Right atrium auricular region (tissue), 2 donors: ENCODE measurements around the gene CD276. TPM values are rescaled to one million over a fixed set of nuclear protein-coding genes. Genes with fewer than 3 reads are reported as not detected.
"Not testable (repeated sequence)": the region's sequence is repeated elsewhere in the genome, so short reads cannot be mapped to it uniquely, and the experiment has no call there.

Experiments
- DNase-seq: peaks from one replicate; pipeline ENCODE4 v3.0.0-alpha.2; 2019; ENCODE audit warnings: low spot score
- H3K27ac ChIP-seq, 2 donors: fragments of 200-600 bp; sonication (generic); 1 replicate in 1 of 2; 2 replicates in 1 of 2; pipeline ENCODE4 v1.5.1; 2016 to 2019
- H3K27me3 ChIP-seq, 2 donors: fragments of 200-600 bp; sonication (generic); one replicate each; pipeline versions ENCODE4 v1.5.1 to v1.6.0; 2017 to 2019
- H3K36me3 ChIP-seq: fragments of 200-600 bp; sonication (generic); one replicate; pipeline ENCODE4 v1.5.1; 2016
- H3K4me1 ChIP-seq, 2 donors: fragments of 200-600 bp; sonication (generic); one replicate each; pipeline versions ENCODE4 v1.5.1 to v1.6.0; 2017 to 2019
- H3K4me3 ChIP-seq, 2 donors: fragments of 200-600 bp; sonication (generic); 1 replicate in 1 of 2; 2 replicates in 1 of 2; pipeline ENCODE4 v1.5.1; 2017 to 2019; ENCODE audit warnings: mild to moderate bottlenecking in 1 of 2, moderate library complexity in 1 of 2
- H3K9me3 ChIP-seq, 2 donors: fragments of 200-600 bp; sonication (generic); one replicate each; pipeline ENCODE4 v1.5.1; 2019
- total RNA-seq, 2 donors: library from RNA; depleted of rRNA; stranded (reverse); fragments of >200 nt; gene quantifications; one replicate each; pipeline ENCODE4 v1.1.0, GENCODE V29; 2016
- TF ChIP-seq, protein P1 (sequence below), 2 donors: fragments of 200-600 bp; sonication (generic); IDR thresholded peaks; one replicate each; pipeline ENCODE4 v1.5.1; 2019; ENCODE audit warnings: antibody characterized with exemption in 2 of 2

The CD276 gene
- total RNA-seq, 2 donors from 2014 or later = 31.2 to 60.4 TPM

GRCh38 chr15:73700041-73700842, 16.1 kb downstream of the CD276 start:
- no peak overlapping the region for H3K27ac ChIP-seq

GRCh38 chr15:73702311-73703239, 18.4 kb downstream of the CD276 start:
- Histone ChIP-seq H3K4me1 (peaks cover 0 to 15% of the 10 kb centered on the region in 2 donors), H3K36me3 (peaks cover 22% of the 10 kb centered on the region)
- DNase-seq, H3K27ac ChIP-seq, H3K4me3 ChIP-seq, H3K9me3 ChIP-seq, H3K27me3 ChIP-seq: not testable (repeated sequence)

More at GRCh38 chr15:73700041-73700842, 16.1 kb downstream of the CD276 start:
- Histone ChIP-seq H3K4me1 (peaks cover 0 to 37% of the 10 kb centered on the region in 2 donors), H3K27me3 (no peaks in the 10 kb centered on the region), H3K9me3 (no peaks in the 10 kb centered on the region), H3K4me3 (no peak overlapping the region), H3K36me3 (peaks cover 11% of the 10 kb centered on the region)
- TF ChIP-seq, protein P1, sequence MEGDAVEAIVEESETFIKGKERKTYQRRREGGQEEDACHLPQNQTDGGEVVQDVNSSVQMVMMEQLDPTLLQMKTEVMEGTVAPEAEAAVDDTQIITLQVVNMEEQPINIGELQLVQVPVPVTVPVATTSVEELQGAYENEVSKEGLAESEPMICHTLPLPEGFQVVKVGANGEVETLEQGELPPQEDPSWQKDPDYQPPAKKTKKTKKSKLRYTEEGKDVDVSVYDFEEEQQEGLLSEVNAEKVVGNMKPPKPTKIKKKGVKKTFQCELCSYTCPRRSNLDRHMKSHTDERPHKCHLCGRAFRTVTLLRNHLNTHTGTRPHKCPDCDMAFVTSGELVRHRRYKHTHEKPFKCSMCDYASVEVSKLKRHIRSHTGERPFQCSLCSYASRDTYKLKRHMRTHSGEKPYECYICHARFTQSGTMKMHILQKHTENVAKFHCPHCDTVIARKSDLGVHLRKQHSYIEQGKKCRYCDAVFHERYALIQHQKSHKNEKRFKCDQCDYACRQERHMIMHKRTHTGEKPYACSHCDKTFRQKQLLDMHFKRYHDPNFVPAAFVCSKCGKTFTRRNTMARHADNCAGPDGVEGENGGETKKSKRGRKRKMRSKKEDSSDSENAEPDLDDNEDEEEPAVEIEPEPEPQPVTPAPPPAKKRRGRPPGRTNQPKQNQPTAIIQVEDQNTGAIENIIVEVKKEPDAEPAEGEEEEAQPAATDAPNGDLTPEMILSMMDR (IDR thresholded peaks at IDR 0.05) = peak; percentile 80 to 94
- peak; percentile 84 for DNase-seq

DNA sequence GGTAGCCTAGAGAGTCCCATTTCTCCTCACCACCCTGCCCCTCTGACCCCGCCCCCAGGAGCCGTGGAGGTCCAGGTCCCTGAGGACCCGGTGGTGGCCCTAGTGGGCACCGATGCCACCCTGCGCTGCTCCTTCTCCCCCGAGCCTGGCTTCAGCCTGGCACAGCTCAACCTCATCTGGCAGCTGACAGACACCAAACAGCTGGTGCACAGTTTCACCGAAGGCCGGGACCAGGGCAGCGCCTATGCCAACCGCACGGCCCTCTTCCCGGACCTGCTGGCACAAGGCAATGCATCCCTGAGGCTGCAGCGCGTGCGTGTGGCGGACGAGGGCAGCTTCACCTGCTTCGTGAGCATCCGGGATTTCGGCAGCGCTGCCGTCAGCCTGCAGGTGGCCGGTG, 19.4 kb downstream of the CD276 start:
- H3K4me1 ChIP-seq, H3K4me3 ChIP-seq, DNase-seq, H3K9me3 ChIP-seq, H3K27ac ChIP-seq, H3K27me3 ChIP-seq: not testable (repeated sequence)
- peaks cover 30% of the 10 kb centered on the region for H3K36me3 ChIP-seq

DNA sequence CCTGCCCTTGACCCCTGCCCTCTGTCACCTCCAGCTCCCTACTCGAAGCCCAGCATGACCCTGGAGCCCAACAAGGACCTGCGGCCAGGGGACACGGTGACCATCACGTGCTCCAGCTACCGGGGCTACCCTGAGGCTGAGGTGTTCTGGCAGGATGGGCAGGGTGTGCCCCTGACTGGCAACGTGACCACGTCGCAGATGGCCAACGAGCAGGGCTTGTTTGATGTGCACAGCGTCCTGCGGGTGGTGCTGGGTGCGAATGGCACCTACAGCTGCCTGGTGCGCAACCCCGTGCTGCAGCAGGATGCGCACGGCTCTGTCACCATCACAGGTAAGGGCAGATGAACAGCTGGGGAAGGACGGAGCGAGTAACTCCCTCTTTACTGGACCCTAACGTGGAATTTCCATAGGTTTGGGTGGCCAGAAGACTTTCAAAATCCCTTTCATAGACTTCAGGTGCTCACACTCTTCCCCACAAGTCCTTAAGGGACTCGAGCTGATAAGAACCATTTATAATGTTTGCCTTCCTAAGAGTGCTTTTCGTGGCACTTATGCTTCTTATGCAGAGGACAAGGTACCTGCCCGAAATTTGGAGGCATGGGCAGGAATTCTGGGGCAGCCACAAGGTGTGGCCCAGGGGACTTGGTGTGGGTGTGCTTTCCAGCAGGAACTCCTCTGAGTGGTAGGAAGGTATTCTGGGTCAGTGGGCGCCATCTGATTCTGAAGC, 20.1 kb downstream of the CD276 start:
- not testable (repeated sequence) for H3K9me3 ChIP-seq, DNase-seq, H3K27me3 ChIP-seq, H3K27ac ChIP-seq, H3K4me1 ChIP-seq, H3K4me3 ChIP-seq
- peaks cover 36% of the 10 kb centered on the region for H3K36me3 ChIP-seq

- Histone ChIP-seq H3K27ac (no peak overlapping the region), H3K27me3 (no peaks in the 10 kb centered on the region), H3K36me3 (peaks cover 36% of the 10 kb centered on the region), H3K4me1 (no peaks in the 10 kb centered on the region), H3K4me3 (no peak overlapping the region), H3K9me3 (no peaks in the 10 kb centered on the region)
- no peak for DNase-seq
- TF ChIP-seq, protein P1 (IDR thresholded peaks at IDR 0.05) = peak; percentile 72 to 89
Observed at GRCh38 chr15:73704869-73705645, 20.9 kb downstream of the CD276 start.

GRCh38 chr15:73708691-73709090, 24.5 kb downstream of the CD276 start:
- DNase-seq = no peak
- H3K27ac ChIP-seq = no peak overlapping the region
- H3K36me3 ChIP-seq = peaks cover 55% of the 10 kb centered on the region

More at GRCh38 chr15:73708691-73709090, 24.5 kb downstream of the CD276 start:
- no peaks in the 10 kb centered on the region for H3K27me3 ChIP-seq
- no peaks in the 10 kb centered on the region for H3K9me3 ChIP-seq
- no peak overlapping the region for H3K4me3 ChIP-seq
- TF ChIP-seq, protein P1 (IDR thresholded peaks at IDR 0.05) = no peak
- H3K4me1 ChIP-seq = no peaks in the 10 kb centered on the region
